ENCODE results near the gene PFN3. TPM values are rescaled to one million over a fixed set of nuclear protein-coding genes. Genes with fewer than 3 reads are reported as not detected.

The PFN3 gene
- total and polyA plus RNA-seq, 2 of the 13 experiments (the other 11 are each of a cell fraction or from before 2014, with no cell fraction given): not detected

GRCh38 chr5:177351392-177352329 is 48.8 kb downstream of the PFN3 start, which contains the start of gene LMAN2 (continued):
- peak; percentile 21; the same call in 1 of the 2 replicates for TF ChIP-seq THAP8 (CRISPR knock-in tag; IDR thresholded peaks at IDR 0.05; ENCODE audit: borderline replicate concordance)
- TF ChIP-seq SRSF9 (IDR thresholded peaks at IDR 0.05; ENCODE audit: borderline replicate concordance, insufficient read depth, low read depth, low read length, poor library complexity, severe bottlenecking): no peak
- TF ChIP-seq SIX4 (CRISPR knock-in tag; IDR thresholded peaks at IDR 0.05): 0 out of 2 replicates have a peak, but pooled peaks have one; percentile 7
- TF ChIP-seq ZNF674 (CRISPR knock-in tag; IDR thresholded peaks at IDR 0.05; ENCODE audit: low read depth): 0 out of 2 replicates have a peak, but pooled peaks have one; percentile 62
- TF ChIP-seq, protein P1, sequence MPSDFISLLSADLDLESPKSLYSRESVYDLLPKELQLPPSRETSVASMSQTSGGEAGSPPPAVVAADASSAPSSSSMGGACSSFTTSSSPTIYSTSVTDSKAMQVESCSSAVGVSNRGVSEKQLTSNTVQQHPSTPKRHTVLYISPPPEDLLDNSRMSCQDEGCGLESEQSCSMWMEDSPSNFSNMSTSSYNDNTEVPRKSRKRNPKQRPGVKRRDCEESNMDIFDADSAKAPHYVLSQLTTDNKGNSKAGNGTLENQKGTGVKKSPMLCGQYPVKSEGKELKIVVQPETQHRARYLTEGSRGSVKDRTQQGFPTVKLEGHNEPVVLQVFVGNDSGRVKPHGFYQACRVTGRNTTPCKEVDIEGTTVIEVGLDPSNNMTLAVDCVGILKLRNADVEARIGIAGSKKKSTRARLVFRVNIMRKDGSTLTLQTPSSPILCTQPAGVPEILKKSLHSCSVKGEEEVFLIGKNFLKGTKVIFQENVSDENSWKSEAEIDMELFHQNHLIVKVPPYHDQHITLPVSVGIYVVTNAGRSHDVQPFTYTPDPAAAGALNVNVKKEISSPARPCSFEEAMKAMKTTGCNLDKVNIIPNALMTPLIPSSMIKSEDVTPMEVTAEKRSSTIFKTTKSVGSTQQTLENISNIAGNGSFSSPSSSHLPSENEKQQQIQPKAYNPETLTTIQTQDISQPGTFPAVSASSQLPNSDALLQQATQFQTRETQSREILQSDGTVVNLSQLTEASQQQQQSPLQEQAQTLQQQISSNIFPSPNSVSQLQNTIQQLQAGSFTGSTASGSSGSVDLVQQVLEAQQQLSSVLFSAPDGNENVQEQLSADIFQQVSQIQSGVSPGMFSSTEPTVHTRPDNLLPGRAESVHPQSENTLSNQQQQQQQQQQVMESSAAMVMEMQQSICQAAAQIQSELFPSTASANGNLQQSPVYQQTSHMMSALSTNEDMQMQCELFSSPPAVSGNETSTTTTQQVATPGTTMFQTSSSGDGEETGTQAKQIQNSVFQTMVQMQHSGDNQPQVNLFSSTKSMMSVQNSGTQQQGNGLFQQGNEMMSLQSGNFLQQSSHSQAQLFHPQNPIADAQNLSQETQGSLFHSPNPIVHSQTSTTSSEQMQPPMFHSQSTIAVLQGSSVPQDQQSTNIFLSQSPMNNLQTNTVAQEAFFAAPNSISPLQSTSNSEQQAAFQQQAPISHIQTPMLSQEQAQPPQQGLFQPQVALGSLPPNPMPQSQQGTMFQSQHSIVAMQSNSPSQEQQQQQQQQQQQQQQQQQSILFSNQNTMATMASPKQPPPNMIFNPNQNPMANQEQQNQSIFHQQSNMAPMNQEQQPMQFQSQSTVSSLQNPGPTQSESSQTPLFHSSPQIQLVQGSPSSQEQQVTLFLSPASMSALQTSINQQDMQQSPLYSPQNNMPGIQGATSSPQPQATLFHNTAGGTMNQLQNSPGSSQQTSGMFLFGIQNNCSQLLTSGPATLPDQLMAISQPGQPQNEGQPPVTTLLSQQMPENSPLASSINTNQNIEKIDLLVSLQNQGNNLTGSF (CRISPR knock-in tag; IDR thresholded peaks at IDR 0.05): no peak; the same call in none of the 2 replicates
- TF ChIP-seq ATF7-NPFF (CRISPR knock-in tag; IDR thresholded peaks at IDR 0.05; ENCODE audit: low read depth): peak; percentile 55; the same call in 1 of the 2 replicates
- TF ChIP-seq FOXO1 (CRISPR knock-in tag; IDR thresholded peaks at IDR 0.05): no peak
- TF ChIP-seq SMARCC2 (IDR thresholded peaks at IDR 0.05): no peak
- TF ChIP-seq ZNF879 (CRISPR knock-in tag; IDR thresholded peaks at IDR 0.05): peak; percentile 27; the same call in 1 of the 2 replicates
- TF ChIP-seq SOX13 (IDR thresholded peaks at IDR 0.05): no peak
- no peak; a peak in 1 of 4 replicates for TF ChIP-seq SOX13 (CRISPR knock-in tag; conservative IDR thresholded peaks at IDR 0.05 in 1 of 2, IDR thresholded peaks at IDR 0.05 in 1 of 2)
- TF ChIP-seq TSC22D2 (CRISPR knock-in tag; IDR thresholded peaks at IDR 0.05; ENCODE audit: borderline replicate concordance): 0 out of 2 replicates have a peak, but pooled peaks have one; percentile 59
- TF ChIP-seq ZNF737 (CRISPR knock-in tag; IDR thresholded peaks at IDR 0.05; ENCODE audit: borderline replicate concordance): no peak
- TF ChIP-seq ZC3H13 (CRISPR knock-in tag; IDR thresholded peaks at IDR 0.05): 0 out of 2 replicates have a peak, but pooled peaks have one; percentile 31
- TF ChIP-seq HMG20A (CRISPR knock-in tag; IDR thresholded peaks at IDR 0.05; ENCODE audit: borderline replicate concordance): no peak
- TF ChIP-seq SAFB2 (CRISPR knock-in tag; IDR thresholded peaks at IDR 0.05; ENCODE audit: borderline replicate concordance, low read depth): peak; percentile 35; the same call in 1 of the 2 replicates
- peak; percentile 84; the same call in 1 of the 2 replicates for TF ChIP-seq ZNF724P (CRISPR knock-in tag; IDR thresholded peaks at IDR 0.05; ENCODE audit: borderline replicate concordance)
- no peak for TF ChIP-seq ZNF816 (CRISPR knock-in tag; IDR thresholded peaks at IDR 0.05; ENCODE audit: borderline replicate concordance)
- TF ChIP-seq ZSCAN25 (CRISPR knock-in tag; IDR thresholded peaks at IDR 0.05): no peak

Data from HepG2 (cell line).